Neural progenitor cell (in vitro differentiated cells): ENCODE measurements around the gene BSN.

Experiments
- CTCF ChIP-seq: fragments of 200-600 bp; sonication (generic); IDR thresholded peaks from 2 replicates; pipeline ENCODE4 v1.5.1; 2017; ENCODE audit warnings: antibody characterized with exemption, mild to moderate bottlenecking
- EZH2 ChIP-seq: fragments of 200-600 bp; sonication (generic); IDR thresholded peaks from 2 replicates; pipeline ENCODE4 v1.6.1; 2017; ENCODE audit warnings: antibody characterized with exemption, mild to moderate bottlenecking, moderate library complexity

DNA sequence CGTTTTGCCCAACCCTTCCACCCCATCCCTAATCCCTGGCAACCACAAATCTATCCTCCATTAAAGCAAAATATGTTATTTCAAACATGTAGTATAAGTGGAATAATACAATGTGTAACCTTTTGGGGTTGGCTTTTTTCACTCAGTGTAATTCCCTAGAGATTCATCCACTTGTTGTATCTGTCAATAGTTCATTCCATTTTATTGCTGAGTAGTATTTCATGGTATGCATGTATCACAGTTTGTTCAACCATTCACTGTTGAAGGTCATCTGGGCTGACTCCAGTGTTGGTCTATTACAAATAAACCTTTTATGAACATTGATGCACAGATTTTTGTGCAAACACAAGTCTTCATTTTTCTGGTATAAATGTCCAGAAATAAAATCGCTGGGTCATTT, 38.8 kb downstream of the BSN start:
- TF ChIP-seq CTCF (no peak), EZH2 (no peak)
